HCT116 (cell line): ENCODE results near the gene TRAF3. TPM values are rescaled to one million over a fixed set of nuclear protein-coding genes. Genes with fewer than 3 reads are reported as not detected.
"Not testable (repeated sequence)": the region's sequence is repeated elsewhere in the genome, so short reads cannot be mapped to it uniquely, and the experiment has no call there.

Experiments used
- ATAC-seq: fragments of 200-7000 bp; cut with Tn5 transposase; 2 replicates; pipeline ENCODE4 v1.9.1; 2020; ENCODE audit warnings: mild to moderate bottlenecking, moderate library complexity
- BruUV-seq: library from RNA; stranded (reverse); fragments of 400-500 nt; replicated peaks from 2 replicates; lab custom pipeline; 2021; lab: Mats Ljungman, UMichigan
- CTCF ChIA-PET: fragments of 300-600 bp; sonication (Branson Sonifier 250); formaldehyde crosslinking; loops from one replicate; lab custom pipeline; 2021; ENCODE audit warnings: antibody characterized with exemption; lab: Charles Lee
- POLR2A ChIA-PET: fragments of 300-600, 350-600 bp; sonication (Branson Sonifier 250); formaldehyde crosslinking; loops from one replicate; lab custom pipeline; 2021; ENCODE audit warnings: antibody characterized with exemption; lab: Charles Lee
- RAD21 ChIA-PET, 2 experiments: fragments of 300-600 bp; sonication (Branson Sonifier 250); formaldehyde crosslinking; loops; one replicate each; lab custom pipeline; 2023; ENCODE audit warnings: low total read pairs in 2 of 2; ENCODE audit not compliant: uncharacterized antibody in 2 of 2, unreplicated experiment in 2 of 2, low non-redundant PET in 1 of 2; lab: Charles Lee
- DNase-seq: peaks from one replicate; pipeline ENCODE4 v3.0.0-alpha.2; 2010; ENCODE audit warnings: low read depth, low spot score
- H2AFZ ChIP-seq: fragments of 200-600 bp; shearing (Covaris generic), sonication (generic); 2 replicates; pipeline ENCODE4 v1.6.1; 2017; ENCODE audit warnings: low read depth, mixed run types, mixed read lengths, antibody characterized with exemption, low read length; ENCODE audit not compliant: poor library complexity, severe bottlenecking
- H3K27ac ChIP-seq: 2 replicates; pipeline ENCODE4 v1.5.1; 2012; ENCODE audit warnings: low read depth, low read length
- H3K27me3 ChIP-seq: fragments of 200-600 bp; sonication (generic); 2 replicates; pipeline ENCODE4 v1.6.1; 2016; ENCODE audit warnings: mixed run types, low read length, mixed read lengths; ENCODE audit not compliant: insufficient read depth
- H3K36me3 ChIP-seq, 2 experiments: fragments of 200-500 bp in 1 of 2; fragments of 200-600 bp in 1 of 2; sonication (Bioruptor generic) in 1 of 2; sonication (generic) in 1 of 2; 2 replicates each; pipeline versions ENCODE4 v1.5.1 to v1.6.1; 2014 to 2016; ENCODE audit warnings: low read length in 2 of 2, inconsistent platforms in 1 of 2, mixed read lengths in 1 of 2, mixed run types in 1 of 2; ENCODE audit not compliant: insufficient read depth in 2 of 2, control insufficient read depth in 1 of 2
- H3K4me1 ChIP-seq, 2 experiments: fragments of 200-600 bp in 1 of 2; sonication (generic) in 1 of 2; 2 replicates each; pipeline versions ENCODE4 v1.5.1 to v1.6.1; 2012 to 2017; ENCODE audit warnings: low read length in 2 of 2, inconsistent platforms in 1 of 2, mild to moderate bottlenecking in 1 of 2, mixed read lengths in 1 of 2, mixed run types in 1 of 2, moderate library complexity in 1 of 2; ENCODE audit not compliant: insufficient read depth in 2 of 2, control insufficient read depth in 1 of 2
- H3K4me2 ChIP-seq: fragments of 200-600 bp; sonication (generic); 2 replicates; pipeline ENCODE4 v1.6.1; 2017; ENCODE audit warnings: mixed run types, low read length, mixed read lengths
- H3K4me3 ChIP-seq, 2 experiments: fragments of 200-600 bp in 1 of 2; sonication (generic) in 1 of 2; replicated peaks in 1 of 2; 2 replicates each; pipeline ENCODE4 v1.5.1; 2011 to 2016; ENCODE audit warnings: low read length in 2 of 2, control low read depth in 1 of 2, low read depth in 1 of 2, mild to moderate bottlenecking in 1 of 2, mixed read lengths in 1 of 2, mixed run types in 1 of 2
- H3K79me2 ChIP-seq: fragments of 200-600 bp; sonication (generic); 2 replicates; pipeline ENCODE4 v1.6.1; 2017; ENCODE audit warnings: mild to moderate bottlenecking, mixed run types, low read length, moderate library complexity, mixed read lengths; ENCODE audit not compliant: insufficient read depth
- H3K9ac ChIP-seq: fragments of 200-600 bp; sonication (generic); 2 replicates; pipeline ENCODE4 v1.6.1; 2016; ENCODE audit warnings: low read length, mixed read lengths
- H3K9me2 ChIP-seq: fragments of 200-600 bp; sonication (generic), shearing (Covaris generic); 2 replicates; pipeline ENCODE4 v1.6.1; 2017; ENCODE audit warnings: mixed run types, mild to moderate bottlenecking, moderate library complexity; ENCODE audit not compliant: insufficient read depth
- H3K9me3 ChIP-seq, 2 experiments: fragments of 200-500 bp in 1 of 2; fragments of 200-600 bp in 1 of 2; sonication (Bioruptor generic) in 1 of 2; sonication (generic) in 1 of 2; 2 replicates each; pipeline ENCODE4 v1.6.1; 2014 to 2017; ENCODE audit warnings: low read length in 2 of 2, mixed read lengths in 2 of 2, inconsistent platforms in 1 of 2, low read depth in 1 of 2, mild to moderate bottlenecking in 1 of 2, mixed run types in 1 of 2, moderate library complexity in 1 of 2; ENCODE audit not compliant: control insufficient read depth in 1 of 2, insufficient read depth in 1 of 2
- H4K20me1 ChIP-seq: fragments of 200-600 bp; sonication (generic), shearing (Covaris generic); 2 replicates; pipeline ENCODE4 v1.6.1; 2017; ENCODE audit warnings: mixed run types, mild to moderate bottlenecking, moderate library complexity; ENCODE audit not compliant: insufficient read depth
- JUND ChIP-seq: IDR thresholded peaks from 2 replicates; pipeline ENCODE4 v1.6.1; 2012
- RAD21 ChIP-seq: IDR thresholded peaks from 2 replicates; pipeline ENCODE4 v1.6.1; 2012; ENCODE audit warnings: low read depth, mild to moderate bottlenecking
- SRF ChIP-seq: IDR thresholded peaks from 2 replicates; pipeline ENCODE4 v1.6.1; 2012; ENCODE audit warnings: low read depth
- TCF7L2 ChIP-seq: IDR thresholded peaks from 2 replicates; pipeline ENCODE4 v1.7.0; 2011; ENCODE audit warnings: borderline replicate concordance, inconsistent platforms; ENCODE audit not compliant: insufficient read depth, insufficient read length; ENCODE audit errors: extremely low read depth
- intact Hi-C: fragments of 100-400 bp; cut with micrococcal nuclease; formaldehyde crosslinking; loops from 2 replicates; pipeline ENCODE4 v1.10.0; 2022
- total RNA-seq: library from RNA; stranded (reverse); gene quantifications from one replicate; pipeline ENCODE4 v1.2.1, GENCODE V29; 2021; ENCODE audit not compliant: unreplicated experiment
- TF ChIP-seq, protein P1 (sequence below): IDR thresholded peaks from 2 replicates; pipeline ENCODE4 v1.6.1; 2012

The TRAF3 gene
- total RNA-seq, 1 experiment from 2014 or later = 32.1 TPM

DNA sequence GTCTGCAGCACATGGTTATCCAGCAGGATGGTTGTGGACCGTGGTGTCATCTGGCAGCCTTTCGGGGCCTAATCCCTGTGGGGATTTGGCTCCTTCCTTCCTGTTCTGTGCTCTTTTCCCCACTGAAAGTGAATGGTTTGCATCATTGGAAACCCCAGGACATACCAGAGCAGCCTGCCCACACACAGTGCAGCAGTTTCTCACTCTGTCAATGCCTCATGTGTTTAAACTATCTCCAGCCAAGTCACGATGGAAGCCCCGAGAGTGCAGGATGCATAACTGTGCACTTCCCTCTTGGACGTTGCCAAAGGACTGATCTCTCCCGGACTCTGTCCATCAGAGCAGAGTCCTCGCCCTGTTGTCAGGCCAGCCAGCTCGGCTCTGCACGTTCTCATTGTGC, 116.2 kb downstream of the TRAF3 start:
- no peak overlapping the region for H3K4me3 ChIP-seq
- no peaks in the 10 kb centered on the region for H3K9me2 ChIP-seq
- DNase-seq (no peak), ATAC-seq (no peak)
- H3K27ac ChIP-seq = no peak overlapping the region
- no peaks in the 10 kb centered on the region for H3K4me1 ChIP-seq
- no TSS peak for BruUV-seq
- no peaks in the 10 kb centered on the region for H3K9me3 ChIP-seq
- H3K36me3 ChIP-seq = peaks cover 4 to 25% of the 10 kb centered on the region in 2 experiments; a peak in 2 of 4 replicates
- H3K79me2 ChIP-seq = no peaks in the 10 kb centered on the region
- intact Hi-C loops = no loop called here
- ChIA-PET CTCF (no interaction called here), POLR2A (no interaction called here), RAD21 (no interaction called here)
- H3K27me3 ChIP-seq = no peaks in the 10 kb centered on the region
- no peak overlapping the region for H3K4me2 ChIP-seq
- no peak overlapping the region for H2AFZ ChIP-seq
- H4K20me1 ChIP-seq = no peaks in the 10 kb centered on the region
- H3K9ac ChIP-seq = no peak overlapping the region
- TF ChIP-seq, protein P1, sequence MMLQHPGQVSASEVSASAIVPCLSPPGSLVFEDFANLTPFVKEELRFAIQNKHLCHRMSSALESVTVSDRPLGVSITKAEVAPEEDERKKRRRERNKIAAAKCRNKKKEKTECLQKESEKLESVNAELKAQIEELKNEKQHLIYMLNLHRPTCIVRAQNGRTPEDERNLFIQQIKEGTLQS = no peak
- TF ChIP-seq RAD21 (no peak), TCF7L2 (no peak), SRF (no peak), JUND (no peak)

- H3K9me3 ChIP-seq, H3K4me3 ChIP-seq, H3K4me2 ChIP-seq, H3K79me2 ChIP-seq, BruUV-seq, intact Hi-C loops, POLR2A ChIA-PET, H3K4me1 ChIP-seq, ATAC-seq, RAD21 ChIA-PET, H3K9ac ChIP-seq, H2AFZ ChIP-seq, CTCF ChIA-PET, H3K9me2 ChIP-seq, H3K27ac ChIP-seq, H3K27me3 ChIP-seq, H4K20me1 ChIP-seq, DNase-seq: not testable (repeated sequence)
- H3K36me3 ChIP-seq = peaks cover 0 to 10% of the 10 kb centered on the region in 2 experiments; a peak in 1 of 4 replicates
Measured at GRCh38 chr14:102896735-102897134, 119.5 kb downstream of the TRAF3 start.
